Endothelial cell of umbilical vein (primary cell): ENCODE measurements around the gene USP6.
"Not testable (repeated sequence)": the region's sequence is repeated elsewhere in the genome, so short reads cannot be mapped to it uniquely, and the experiment has no call there.

Source experiments
- EZH2 ChIP-seq: IDR thresholded peaks from 2 replicates; pipeline ENCODE4 v1.6.1; 2012; ENCODE audit warnings: borderline replicate concordance, low read depth, mild to moderate bottlenecking, moderate library complexity, low read length, inconsistent platforms; ENCODE audit not compliant: severe bottlenecking
- FOS ChIP-seq: IDR thresholded peaks from 2 replicates; pipeline ENCODE4 v1.6.1; 2011; ENCODE audit warnings: mild to moderate bottlenecking, low read length, moderate library complexity, borderline replicate concordance; ENCODE audit not compliant: insufficient read depth
- JUN ChIP-seq: IDR thresholded peaks from 2 replicates; pipeline ENCODE4 v1.6.1; 2011; ENCODE audit warnings: borderline replicate concordance, low read depth; ENCODE audit not compliant: insufficient read length, insufficient read depth
- MAX ChIP-seq: IDR thresholded peaks from 2 replicates; pipeline ENCODE4 v1.6.1; 2011; ENCODE audit not compliant: insufficient read depth, insufficient read length
- MYC ChIP-seq: IDR thresholded peaks from one replicate; pipeline ENCODE4 v1.6.1; 2011; ENCODE audit warnings: mild to moderate bottlenecking, low read depth, low read length
- POLR2A ChIP-seq: IDR thresholded peaks from 2 replicates; pipeline ENCODE4 v1.6.1; 2012; ENCODE audit warnings: low read depth, mild to moderate bottlenecking, control low read depth, low read length
- POLR2AphosphoS5 ChIP-seq: IDR thresholded peaks from 2 replicates; pipeline ENCODE4 v1.6.1; 2012; ENCODE audit warnings: low read depth, mild to moderate bottlenecking, control low read depth, low read length, moderate library complexity; ENCODE audit not compliant: insufficient read depth
- TF ChIP-seq, protein P1 (sequence below), 2 donors: IDR thresholded peaks; 1 replicate in 1 of 2; 2 replicates in 1 of 2; pipeline ENCODE4 v1.5.1; 2011; ENCODE audit warnings: low read length in 2 of 2, mild to moderate bottlenecking in 2 of 2, moderate library complexity in 2 of 2, control low read depth in 1 of 2, inconsistent platforms in 1 of 2, low read depth in 1 of 2; ENCODE audit not compliant: insufficient read depth in 1 of 2; ENCODE audit errors: extremely low read depth in 1 of 2

DNA sequence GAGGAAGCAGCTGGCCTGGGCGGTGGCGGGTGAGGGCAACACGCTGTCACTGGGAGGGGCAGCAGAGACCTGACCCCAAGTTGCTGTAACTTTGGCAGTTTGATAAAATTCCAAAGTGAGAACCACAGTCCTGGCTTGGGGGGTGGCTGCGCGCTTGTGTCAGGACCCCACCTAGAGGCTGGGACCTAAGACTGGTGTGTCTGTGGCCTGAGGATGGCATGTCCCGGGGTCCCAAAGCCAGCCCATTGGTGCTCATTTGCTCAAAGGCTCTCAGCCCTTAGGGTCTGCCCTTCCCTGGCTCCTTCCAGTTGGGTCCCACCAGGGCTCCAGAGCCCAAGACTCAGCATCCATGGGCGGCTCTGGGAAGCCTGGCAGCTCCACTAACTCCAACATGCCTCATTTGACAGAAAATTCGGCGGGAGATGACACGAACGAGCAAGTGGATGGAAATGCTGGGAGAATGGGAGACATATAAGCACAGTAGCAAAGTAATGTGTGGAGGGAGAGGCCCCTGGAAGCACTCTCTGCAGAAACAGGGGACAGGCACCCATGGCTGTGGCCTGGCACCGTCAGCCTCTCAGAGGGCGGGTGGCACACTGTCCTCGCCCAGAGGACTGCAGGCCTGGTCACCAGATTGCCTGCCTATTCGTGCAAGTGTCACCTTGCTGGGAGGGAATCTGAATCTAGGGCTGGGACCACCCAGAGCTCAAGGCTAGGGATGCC, 16.8 kb downstream of the USP6 start:
- not testable (repeated sequence) for TF ChIP-seq EZH2, POLR2AphosphoS5, POLR2A, MAX, JUN, FOS, MYC
- TF ChIP-seq, protein P1, sequence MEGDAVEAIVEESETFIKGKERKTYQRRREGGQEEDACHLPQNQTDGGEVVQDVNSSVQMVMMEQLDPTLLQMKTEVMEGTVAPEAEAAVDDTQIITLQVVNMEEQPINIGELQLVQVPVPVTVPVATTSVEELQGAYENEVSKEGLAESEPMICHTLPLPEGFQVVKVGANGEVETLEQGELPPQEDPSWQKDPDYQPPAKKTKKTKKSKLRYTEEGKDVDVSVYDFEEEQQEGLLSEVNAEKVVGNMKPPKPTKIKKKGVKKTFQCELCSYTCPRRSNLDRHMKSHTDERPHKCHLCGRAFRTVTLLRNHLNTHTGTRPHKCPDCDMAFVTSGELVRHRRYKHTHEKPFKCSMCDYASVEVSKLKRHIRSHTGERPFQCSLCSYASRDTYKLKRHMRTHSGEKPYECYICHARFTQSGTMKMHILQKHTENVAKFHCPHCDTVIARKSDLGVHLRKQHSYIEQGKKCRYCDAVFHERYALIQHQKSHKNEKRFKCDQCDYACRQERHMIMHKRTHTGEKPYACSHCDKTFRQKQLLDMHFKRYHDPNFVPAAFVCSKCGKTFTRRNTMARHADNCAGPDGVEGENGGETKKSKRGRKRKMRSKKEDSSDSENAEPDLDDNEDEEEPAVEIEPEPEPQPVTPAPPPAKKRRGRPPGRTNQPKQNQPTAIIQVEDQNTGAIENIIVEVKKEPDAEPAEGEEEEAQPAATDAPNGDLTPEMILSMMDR (IDR thresholded peaks at IDR 0.05; ENCODE audit: extremely low read depth in 1 of 2, insufficient read depth in 1 of 2, low read depth in 1 of 2, low read length in 2 of 2) = not testable (repeated sequence)
